H1 (cell line): Measurements from ENCODE around the gene HSPA12A. TPM values are rescaled to one million over a fixed set of nuclear protein-coding genes. Genes with fewer than 3 reads are reported as not detected.

Experiments
- ATF2 ChIP-seq: IDR thresholded peaks from 2 replicates; pipeline ENCODE4 v1.6.1; 2012; ENCODE audit warnings: low read length, inconsistent platforms
- CBX5 ChIP-seq: fragments of 300-800, 300-1000 bp; sonication (generic); IDR thresholded peaks from 2 replicates; pipeline ENCODE4 v1.7.1; 2016; ENCODE audit warnings: antibody characterized with exemption, low read length, low read depth
- CBX8 ChIP-seq: fragments of 300-800, 300-1000 bp; sonication (generic); IDR thresholded peaks from 2 replicates; pipeline ENCODE4 v1.7.1; 2016; ENCODE audit warnings: low read depth, low read length, borderline replicate concordance
- CHD7 ChIP-seq: fragments of 300-600 bp; sonication (generic); IDR thresholded peaks from 2 replicates; pipeline ENCODE4 v1.7.1; 2012; ENCODE audit warnings: low read length, moderate library complexity, mild to moderate bottlenecking, inconsistent platforms; ENCODE audit not compliant: insufficient replicate concordance
- KDM5A ChIP-seq: fragments of 200-600 bp; IDR thresholded peaks from 2 replicates; pipeline ENCODE4 v1.7.1; 2012; ENCODE audit warnings: mild to moderate bottlenecking, low read length, inconsistent platforms, mixed read lengths
- NANOG ChIP-seq: IDR thresholded peaks from 2 replicates; pipeline ENCODE4 v1.6.1; 2011; ENCODE audit warnings: low read length, low read depth, mild to moderate bottlenecking, inconsistent platforms; ENCODE audit not compliant: insufficient read depth, poor library complexity, severe bottlenecking
- SIX5 ChIP-seq: IDR thresholded peaks from 2 replicates; pipeline ENCODE4 v1.6.1; 2011; ENCODE audit warnings: mild to moderate bottlenecking, low read depth, low read length
- SP4 ChIP-seq: IDR thresholded peaks from 2 replicates; pipeline ENCODE4 v1.6.1; 2012; ENCODE audit warnings: low read length, inconsistent platforms
- SRF ChIP-seq: IDR thresholded peaks from 2 replicates; pipeline ENCODE4 v1.6.1; 2011; ENCODE audit warnings: mild to moderate bottlenecking, low read depth, low read length, moderate library complexity
- polyA plus RNA-seq, 7 experiments: library from polyadenylated mRNA; depleted of rRNA in 3 of 7; stranded (reverse) in 5 of 7; unstranded in 2 of 7; fragments of >200 nt in 5 of 7; fragments of 200-250 nt in 2 of 7; gene quantifications; 1 replicate in 5 of 7; 2 replicates in 1 of 7; 4 replicates in 1 of 7; pipeline versions ENCODE4 v1.2.1 to v1.2.3, GENCODE V29; 2011 to 2013; ENCODE audit warnings: missing spikeins in 2 of 7, mixed read lengths in 2 of 7
- total RNA-seq: library from RNA; stranded (reverse); fragmentation: NEBNext Ultra II Directional; extraction: Animal tissue kit (Norgen Biotek cat#: 25700); gene quantifications from 2 replicates; pipeline ENCODE4 v1.2.1, GENCODE V29; 2021

The HSPA12A gene
- total and polyA plus RNA-seq, 2 of the 8 experiments (the other 6 are each of a cell fraction or from before 2014, with no cell fraction given) = 3.1 to 6.9 TPM

- TF ChIP-seq CHD7 (no peak), ATF2 (no peak), KDM5A (no peak), CBX5 (no peak), SP4 (no peak), SIX5 (no peak), NANOG (no peak), SRF (no peak), CBX8 (no peak)
Observed at GRCh38 chr10:116632596-116633215, 109.7 kb downstream of the HSPA12A start (continued).
